Dermis blood vessel endothelial cell (primary cell): Measurements from ENCODE around the gene CYP17A1. TPM values are rescaled to one million over a fixed set of nuclear protein-coding genes. Genes with fewer than 3 reads are reported as not detected.
"Not testable (repeated sequence)": the region's sequence is repeated elsewhere in the genome, so short reads cannot be mapped to it uniquely, and the experiment has no call there.

Experiments used
- DNase-seq: peaks from one replicate; pipeline ENCODE4 v3.0.0; 2010
- total RNA-seq: library from RNA; depleted of rRNA; stranded (reverse); fragments of >200 nt; gene quantifications from 2 replicates; pipeline ENCODE4 v1.2.3, GENCODE V29; 2014

The CYP17A1 gene
- total RNA-seq, 1 donor from 2014 or later = not detected

- DNase-seq = peak; percentile 89
Observed at GRCh38 chr10:102835007-102835482, 2.2 kb downstream of the CYP17A1 start.

DNA sequence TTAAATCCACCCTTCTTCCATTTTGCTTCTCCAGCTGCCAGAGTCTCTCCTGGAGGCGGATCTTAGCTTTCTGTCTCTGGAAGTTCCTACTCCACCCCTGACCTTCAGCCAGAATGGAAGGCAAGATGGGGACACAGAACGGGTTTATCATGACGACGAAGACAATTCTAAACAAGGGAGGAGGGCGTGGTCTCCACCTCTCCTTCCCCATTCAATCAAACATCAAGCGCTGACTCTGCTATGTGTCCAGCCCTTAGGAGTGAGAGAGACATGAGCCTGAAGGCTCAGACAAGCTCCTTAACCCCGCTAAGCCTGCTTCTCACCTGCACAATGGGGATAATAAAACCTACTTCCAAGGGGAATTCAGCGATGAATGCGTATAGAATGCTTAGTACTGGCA, 3.1 kb downstream of the CYP17A1 start:
- DNase-seq = no peak

GRCh38 chr10:102832987-102833386, 4.2 kb downstream of the CYP17A1 start:
- DNase-seq = no peak

GRCh38 chr10:102832248-102832647, 5.0 kb downstream of the CYP17A1 start:
- no peak for DNase-seq

GRCh38 chr10:102831322-102832071, 5.7 kb downstream of the CYP17A1 start:
- DNase-seq = no peak

DNA sequence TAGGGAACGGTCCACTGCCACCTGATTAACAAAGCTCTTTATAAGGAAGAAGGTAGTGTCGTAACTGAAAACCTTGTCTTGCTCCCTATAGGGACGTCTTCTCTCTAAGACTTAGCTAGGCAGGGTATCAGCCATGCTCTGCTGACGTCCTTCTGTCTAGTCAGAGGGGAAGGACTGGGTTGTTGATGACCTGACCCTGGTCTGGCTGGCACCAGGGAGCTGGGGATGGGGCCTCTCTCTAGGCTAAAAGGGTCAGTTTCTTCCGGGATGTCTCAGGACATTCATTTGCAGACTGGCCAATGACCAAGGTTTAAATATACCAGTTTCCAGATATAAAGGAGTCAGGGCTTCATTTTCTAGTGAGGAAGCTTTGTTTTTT, 9.6 kb downstream of the CYP17A1 start:
- DNase-seq = no peak

- DNase-seq = no peak
Observed at GRCh38 chr10:102826148-102826796, 10.9 kb downstream of the CYP17A1 start.

DNA sequence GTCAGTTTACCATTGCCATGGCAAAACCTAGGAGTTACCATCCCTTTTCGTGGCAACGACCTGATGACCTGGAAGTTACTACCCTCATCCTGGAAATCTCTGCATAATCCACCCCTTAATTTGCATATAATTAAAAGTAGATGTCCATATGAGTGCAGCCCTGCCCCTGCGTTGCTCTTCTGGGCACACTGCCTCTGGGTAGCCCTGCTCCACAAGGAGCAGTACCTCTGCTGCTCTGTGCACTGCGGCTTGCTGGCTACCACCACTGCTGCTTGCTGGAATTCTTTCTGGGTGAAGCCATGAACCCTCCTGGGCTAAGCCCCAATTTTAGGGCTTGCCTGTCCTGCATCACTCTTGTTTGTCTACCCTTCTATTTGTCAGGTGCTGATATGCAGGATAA, 12.5 kb downstream of the CYP17A1 start:
- no peak for DNase-seq

- no peak for DNase-seq
Observed at GRCh38 chr10:102822222-102822621, 15.0 kb downstream of the CYP17A1 start.

GRCh38 chr10:102820008-102820407, 17.2 kb downstream of the CYP17A1 start:
- DNase-seq = not testable (repeated sequence)

- DNase-seq = no peak
Observed at GRCh38 chr10:102819054-102819453, 18.2 kb downstream of the CYP17A1 start.

DNA sequence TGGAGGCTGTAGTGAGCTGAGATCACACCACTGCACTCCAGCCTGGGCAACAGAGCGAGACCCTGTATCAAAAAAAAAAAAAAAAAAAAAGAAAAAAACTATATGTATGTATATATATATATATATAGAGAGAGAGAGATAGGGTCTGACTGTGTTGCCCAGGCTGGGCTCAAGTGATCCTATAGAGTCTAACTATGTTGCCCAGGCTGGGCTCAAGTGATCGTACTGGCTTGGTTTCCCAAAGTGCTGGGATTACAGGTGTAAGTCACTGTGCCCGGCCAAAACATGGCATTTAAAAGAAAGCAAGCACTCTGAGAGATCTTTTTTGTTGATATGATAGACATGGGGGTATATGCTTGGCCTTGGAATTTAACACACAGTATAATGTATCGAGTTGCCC, 20.0 kb downstream of the CYP17A1 start:
- DNase-seq = no peak

- DNase-seq = peak; percentile 95
Observed at GRCh38 chr10:102815790-102816549, 21.2 kb downstream of the CYP17A1 start.

GRCh38 chr10:102814873-102815661, 22.1 kb downstream of the CYP17A1 start:
- peak; percentile 88 for DNase-seq

DNA sequence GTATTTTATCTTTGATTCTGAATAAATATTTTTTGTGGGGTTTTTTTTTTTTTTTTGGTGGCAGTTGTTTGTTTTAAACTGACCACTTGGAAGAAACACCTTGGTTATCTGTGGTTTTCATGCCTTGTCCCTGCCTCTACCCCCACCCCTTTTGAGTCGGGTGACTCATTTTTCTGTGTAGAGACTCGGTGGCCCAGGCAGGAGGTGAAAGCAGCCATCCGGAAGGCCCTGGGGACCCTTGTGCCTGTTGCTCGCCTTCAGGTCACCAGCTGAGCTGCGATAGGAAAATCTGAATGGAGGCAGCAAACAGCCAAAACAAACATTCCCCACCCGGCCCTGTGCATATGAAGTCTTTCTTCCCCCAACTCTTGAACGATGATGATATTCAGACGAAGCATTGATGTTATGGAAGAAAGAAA, 22.8 kb downstream of the CYP17A1 start:
- peak; percentile 94 for DNase-seq

DNA sequence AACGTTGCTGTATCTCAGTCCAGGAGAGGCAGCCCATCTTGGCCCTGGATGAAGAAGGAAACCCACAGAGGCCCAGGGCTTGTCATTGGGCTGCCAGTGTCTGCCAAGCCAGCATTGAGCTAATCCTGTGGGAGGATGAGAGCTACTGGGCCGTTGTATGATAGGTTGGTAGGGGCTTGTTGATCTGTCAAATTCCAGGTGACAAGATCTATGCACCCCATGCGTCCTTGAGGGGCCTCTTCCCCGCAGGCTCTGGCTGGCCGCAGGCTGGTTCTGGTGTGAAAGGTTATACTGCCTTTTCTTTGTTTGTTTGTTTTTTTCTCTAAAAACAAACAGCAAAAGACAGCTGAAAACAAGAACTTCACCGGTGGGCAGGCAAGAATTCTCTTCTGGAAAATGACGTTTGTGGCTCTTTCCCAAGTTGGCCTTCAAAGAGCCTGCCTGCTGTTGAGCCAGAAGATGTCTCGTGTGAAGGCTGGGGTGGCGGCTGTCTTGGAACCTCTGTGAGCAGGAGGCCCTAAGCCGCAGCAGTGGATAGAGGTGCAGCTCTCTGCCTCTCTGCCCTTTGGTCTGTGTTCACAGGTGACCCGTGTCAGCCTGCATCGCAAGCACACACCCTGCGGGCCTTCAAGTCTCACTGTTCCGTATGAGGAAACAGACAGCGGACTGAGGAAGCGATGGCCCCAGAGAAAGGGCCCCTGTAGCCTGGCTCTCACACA, 23.3 kb downstream of the CYP17A1 start:
- DNase-seq = peak; percentile 56

- DNase-seq = no peak
Observed at GRCh38 chr10:102813017-102813541, 24.1 kb downstream of the CYP17A1 start.

DNA sequence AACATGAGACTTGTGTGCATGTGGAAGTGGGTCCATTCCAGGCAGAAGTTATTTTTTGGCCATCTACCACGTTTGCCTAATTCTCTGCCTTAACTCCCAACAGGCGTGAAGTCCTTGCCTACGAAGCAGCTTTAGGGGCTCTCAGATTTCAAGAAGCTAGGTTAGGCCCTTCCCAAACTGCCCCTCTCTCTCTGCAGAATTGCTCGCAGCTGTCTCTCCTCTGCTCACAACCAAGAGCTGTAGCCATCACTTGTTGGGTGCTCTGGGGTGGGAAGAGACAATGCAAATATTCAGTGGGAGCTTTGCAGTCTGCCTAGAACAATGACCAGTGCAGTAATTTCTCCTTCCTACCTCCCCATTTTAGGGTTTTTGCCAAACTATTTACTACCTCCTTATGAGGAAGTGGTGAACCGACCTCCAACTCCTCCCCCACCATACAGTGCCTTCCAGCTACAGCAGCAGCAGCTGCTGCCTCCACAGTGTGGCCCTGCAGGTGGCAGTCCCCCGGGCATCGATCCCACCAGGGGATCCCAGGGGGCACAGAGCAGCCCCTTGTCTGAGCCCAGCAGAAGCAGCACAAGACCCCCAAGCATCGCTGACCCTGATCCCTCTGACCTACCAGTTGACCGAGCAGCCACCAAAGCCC, 24.9 kb downstream of the CYP17A1 start:
- DNase-seq = no peak

- DNase-seq = no peak
Observed at GRCh38 chr10:102811346-102811745, 25.9 kb downstream of the CYP17A1 start.

DNA sequence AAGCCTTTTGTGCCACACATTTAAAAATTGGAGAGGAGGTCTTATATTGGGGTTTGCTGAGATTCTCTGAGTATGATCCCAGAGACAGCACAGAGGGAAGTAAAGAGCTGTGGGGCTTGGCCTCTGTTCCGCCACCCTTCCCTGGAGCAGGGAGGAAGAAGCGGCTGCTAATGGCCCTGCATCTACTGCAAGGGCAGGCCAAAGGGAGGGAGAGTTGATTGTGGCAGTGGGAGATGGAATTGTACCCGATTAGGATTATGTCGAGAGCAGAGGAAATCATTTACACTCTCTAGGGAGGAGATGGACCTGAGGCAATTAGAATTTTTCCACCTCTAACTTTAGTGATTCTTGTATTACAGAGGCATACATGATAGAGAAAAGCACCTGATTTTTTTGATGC, 28.8 kb downstream of the CYP17A1 start:
- DNase-seq = no peak
